MM.1S (cell line): ENCODE measurements around the gene SLC13A3.

ENCODE experiments used
- DNase-seq: peaks from one replicate; pipeline ENCODE4 v3.0.0-alpha.2; 2015
- H2AFZ ChIP-seq: fragments of 300-600 bp; sonication (generic); 2 replicates; pipeline ENCODE4 v1.6.0; 2016; ENCODE audit warnings: antibody characterized with exemption, low read length
- H3F3A ChIP-seq: fragments of 300-600 bp; sonication (generic); 2 replicates; pipeline ENCODE4 v1.6.1; 2016; ENCODE audit warnings: mild to moderate bottlenecking, antibody characterized with exemption, low read length, moderate library complexity, mixed read lengths; ENCODE audit not compliant: insufficient read depth
- H3K27ac ChIP-seq: fragments of 300-600 bp; sonication (generic); 2 replicates; pipeline ENCODE4 v1.5.1; 2016; ENCODE audit warnings: mild to moderate bottlenecking, low read length
- H3K27me3 ChIP-seq: fragments of 300-600 bp; sonication (generic); replicated peaks from 2 replicates; pipeline ENCODE4 v1.6.0; 2016; ENCODE audit warnings: low read length; ENCODE audit not compliant: insufficient read depth
- H3K36me3 ChIP-seq: fragments of 300-600 bp; sonication (generic); replicated peaks from 2 replicates; pipeline ENCODE4 v1.6.1; 2016; ENCODE audit warnings: mild to moderate bottlenecking, low read length, mixed read lengths; ENCODE audit not compliant: insufficient read depth
- H3K4me1 ChIP-seq: fragments of 300-600 bp; sonication (generic); 2 replicates; pipeline ENCODE4 v1.6.1; 2016; ENCODE audit warnings: low read length, mixed read lengths
- H3K4me2 ChIP-seq: fragments of 300-600 bp; sonication (generic); 2 replicates; pipeline ENCODE4 v1.6.0; 2016; ENCODE audit warnings: low read depth, low read length
- H3K4me3 ChIP-seq: fragments of 300-600 bp; sonication (generic); 2 replicates; pipeline ENCODE4 v1.5.1; 2016; ENCODE audit warnings: low read length, mixed read lengths
- H3K79me2 ChIP-seq: fragments of 300-600 bp; sonication (generic); 2 replicates; pipeline ENCODE4 v1.6.1; 2016; ENCODE audit warnings: mixed run types, low read length, mixed read lengths
- H3K9ac ChIP-seq: fragments of 300-600 bp; sonication (generic); 2 replicates; pipeline ENCODE4 v1.6.1; 2016; ENCODE audit warnings: low read length, mixed read lengths
- H3K9me2 ChIP-seq: fragments of 300-600 bp; sonication (generic); replicated peaks from 2 replicates; pipeline ENCODE4 v1.6.1; 2016; ENCODE audit warnings: mild to moderate bottlenecking, low read length, mixed read lengths; ENCODE audit not compliant: insufficient read depth
- H3K9me3 ChIP-seq: fragments of 300-600 bp; sonication (generic); replicated peaks from 2 replicates; pipeline ENCODE4 v1.6.1; 2016; ENCODE audit warnings: mild to moderate bottlenecking, low read length, mixed read lengths; ENCODE audit not compliant: insufficient read depth
- H4K20me1 ChIP-seq: fragments of 300-600 bp; sonication (generic); 2 replicates; pipeline ENCODE4 v1.6.1; 2016; ENCODE audit warnings: mild to moderate bottlenecking, low read length, moderate library complexity, mixed read lengths; ENCODE audit not compliant: insufficient read depth
- CTCF ChIP-seq: fragments of 300-600 bp; sonication (generic); IDR thresholded peaks from 2 replicates; pipeline ENCODE4 v1.5.1; 2016; ENCODE audit warnings: antibody characterized with exemption, low read length, mixed read lengths
- EZH2 ChIP-seq: fragments of 300-600 bp; sonication (generic); optimal IDR thresholded peaks from 2 replicates; pipeline ENCODE3; 2017; ENCODE audit warnings: low read depth, mild to moderate bottlenecking, antibody characterized with exemption, low read length, mixed read lengths
- EZH2phosphoT487 ChIP-seq: fragments of 300-600 bp; sonication (generic); IDR thresholded peaks from 2 replicates; pipeline ENCODE4 v1.6.1; 2018; ENCODE audit warnings: antibody characterized with exemption, low read length

Gene SLC13A3

GRCh38 chr20:46520976-46521579, 130.2 kb downstream of the SLC13A3 start:
- Histone ChIP-seq H3K27ac (no peak overlapping the region), H3K4me1 (peaks cover 11% of the 10 kb centered on the region), H3K36me3 (no peaks in the 10 kb centered on the region), H3K9me2 (no peaks in the 10 kb centered on the region), H4K20me1 (no peaks in the 10 kb centered on the region), H3K4me3 (no peak overlapping the region), H3K27me3 (no peaks in the 10 kb centered on the region), H3K9me3 (no peaks in the 10 kb centered on the region), H2AFZ (no peak overlapping the region), H3K4me2 (no peak overlapping the region), H3F3A (no peaks in the 10 kb centered on the region), H3K9ac (no peak overlapping the region), H3K79me2 (no peaks in the 10 kb centered on the region)
- TF ChIP-seq EZH2, result no peak
- no peak for TF ChIP-seq EZH2phosphoT487
- peak; percentile 79 for TF ChIP-seq CTCF
- DNase-seq, result peak; percentile 72

- no peak for DNase-seq
- Histone ChIP-seq H4K20me1 (no peaks in the 10 kb centered on the region), H3K27me3 (no peaks in the 10 kb centered on the region), H3K9me3 (no peaks in the 10 kb centered on the region), H3K4me1 (peaks cover 11% of the 10 kb centered on the region), H3F3A (no peaks in the 10 kb centered on the region), H3K4me3 (no peak overlapping the region), H3K27ac (no peak overlapping the region), H3K36me3 (no peaks in the 10 kb centered on the region), H2AFZ (no peak overlapping the region), H3K4me2 (no peak overlapping the region), H3K9me2 (no peaks in the 10 kb centered on the region), H3K79me2 (no peaks in the 10 kb centered on the region), H3K9ac (no peak overlapping the region)
- no peak for TF ChIP-seq CTCF
- TF ChIP-seq EZH2phosphoT487, result no peak
- TF ChIP-seq EZH2, result no peak
Measured at GRCh38 chr20:46520540-46520939, 130.7 kb downstream of the SLC13A3 start.

- no peaks in the 10 kb centered on the region for H3K36me3 ChIP-seq
- DNase-seq, result peak; percentile 29
- H3K4me1 ChIP-seq, result peaks cover 11% of the 10 kb centered on the region
- TF ChIP-seq CTCF (no peak), EZH2phosphoT487 (no peak), EZH2 (no peak)
- H3K79me2 ChIP-seq, result no peaks in the 10 kb centered on the region
- H3F3A ChIP-seq, result no peaks in the 10 kb centered on the region
- no peaks in the 10 kb centered on the region for H4K20me1 ChIP-seq
- no peaks in the 10 kb centered on the region for H3K9me2 ChIP-seq
- H3K9ac ChIP-seq, result no peak overlapping the region
- no peak overlapping the region for H3K4me2 ChIP-seq
- H3K4me3 ChIP-seq, result no peak overlapping the region
- no peaks in the 10 kb centered on the region for H3K27me3 ChIP-seq
- H2AFZ ChIP-seq, result no peak overlapping the region
- H3K27ac ChIP-seq, result no peak overlapping the region
- no peaks in the 10 kb centered on the region for H3K9me3 ChIP-seq
Measured at GRCh38 chr20:46519471-46520068, 131.7 kb downstream of the SLC13A3 start.
